HG02973 (cell line): ENCODE measurements around the gene TBX2.

Experiments
- ATAC-seq: cut with Tn5 transposase; IDR thresholded peaks from one replicate; pipeline ENCODE4 v1.9.1; 2021; ENCODE audit warnings: moderate library complexity; ENCODE audit not compliant: unreplicated experiment

The TBX2 gene

DNA sequence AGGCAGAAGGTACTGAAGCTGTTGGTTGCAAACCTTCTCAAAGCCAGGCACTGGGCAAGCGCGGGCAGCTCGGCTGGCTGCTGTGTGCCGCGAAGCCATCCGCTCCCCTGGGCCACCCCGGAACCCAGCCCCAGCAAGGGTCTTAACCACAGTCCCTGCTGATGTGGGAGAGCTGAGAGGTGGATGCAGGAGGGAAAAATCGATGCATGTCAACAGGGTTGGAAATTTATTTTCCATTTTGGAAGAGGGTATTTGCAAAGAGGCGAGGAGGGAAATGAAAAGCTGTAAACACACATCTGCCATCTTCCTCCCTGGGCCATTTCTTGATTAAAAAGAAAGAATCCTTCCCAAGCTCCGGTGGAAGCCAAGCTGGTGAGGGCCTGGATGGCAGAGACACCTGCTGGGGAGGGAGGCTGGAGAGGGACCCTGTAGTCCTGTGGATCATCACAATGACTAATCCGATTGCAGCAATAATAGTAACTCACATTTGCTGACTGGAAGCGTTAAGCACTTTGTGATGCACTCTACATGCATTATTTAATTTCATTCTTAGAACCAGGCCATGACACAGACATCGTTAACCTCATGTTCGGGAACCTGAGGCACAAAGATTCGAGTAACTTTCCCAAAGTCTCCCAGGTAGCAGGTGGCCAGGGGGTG, 13.9 kb upstream of the TBX2 start:
- ATAC-seq = no peak

DNA sequence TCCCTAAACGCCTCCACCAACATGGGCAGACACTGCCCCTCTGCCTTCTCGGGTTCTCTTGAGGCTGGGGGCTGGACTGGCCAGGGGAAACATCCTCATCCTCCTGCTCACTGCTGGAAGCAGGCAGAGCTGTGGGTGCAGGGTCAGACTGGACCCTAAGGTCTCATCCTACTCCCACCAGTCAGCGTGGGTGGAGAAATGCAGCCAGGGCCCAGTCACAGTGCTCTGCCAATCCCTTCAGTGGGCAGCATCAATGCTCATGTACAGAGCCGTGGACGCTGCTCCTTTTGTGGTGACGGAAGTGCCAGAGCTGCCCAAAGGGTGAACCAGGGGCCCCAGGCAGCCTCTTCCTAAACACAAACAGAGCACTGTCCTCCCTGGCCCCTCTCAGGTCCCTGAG, 13.4 kb upstream of the TBX2 start:
- no peak for ATAC-seq

DNA sequence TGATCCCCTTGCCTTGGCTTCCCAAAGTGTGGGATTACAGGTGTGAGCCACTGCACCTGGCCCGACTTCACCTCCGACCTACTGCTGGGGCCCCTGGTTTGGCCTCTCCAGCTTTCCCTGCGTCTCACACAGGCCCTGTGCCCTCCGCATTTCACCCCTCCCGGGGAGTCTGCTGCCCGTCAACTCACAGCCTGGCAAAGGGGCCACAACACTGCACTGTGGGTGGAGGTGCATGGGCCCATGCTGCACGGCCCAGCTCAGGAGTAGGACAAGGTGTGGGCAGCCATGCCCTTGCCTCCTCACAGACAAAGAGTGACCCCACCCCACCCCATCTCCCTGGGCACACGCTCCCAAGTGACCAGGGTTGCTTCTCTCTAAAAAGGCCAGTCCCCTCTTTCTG, 12.6 kb upstream of the TBX2 start:
- ATAC-seq = no peak

DNA sequence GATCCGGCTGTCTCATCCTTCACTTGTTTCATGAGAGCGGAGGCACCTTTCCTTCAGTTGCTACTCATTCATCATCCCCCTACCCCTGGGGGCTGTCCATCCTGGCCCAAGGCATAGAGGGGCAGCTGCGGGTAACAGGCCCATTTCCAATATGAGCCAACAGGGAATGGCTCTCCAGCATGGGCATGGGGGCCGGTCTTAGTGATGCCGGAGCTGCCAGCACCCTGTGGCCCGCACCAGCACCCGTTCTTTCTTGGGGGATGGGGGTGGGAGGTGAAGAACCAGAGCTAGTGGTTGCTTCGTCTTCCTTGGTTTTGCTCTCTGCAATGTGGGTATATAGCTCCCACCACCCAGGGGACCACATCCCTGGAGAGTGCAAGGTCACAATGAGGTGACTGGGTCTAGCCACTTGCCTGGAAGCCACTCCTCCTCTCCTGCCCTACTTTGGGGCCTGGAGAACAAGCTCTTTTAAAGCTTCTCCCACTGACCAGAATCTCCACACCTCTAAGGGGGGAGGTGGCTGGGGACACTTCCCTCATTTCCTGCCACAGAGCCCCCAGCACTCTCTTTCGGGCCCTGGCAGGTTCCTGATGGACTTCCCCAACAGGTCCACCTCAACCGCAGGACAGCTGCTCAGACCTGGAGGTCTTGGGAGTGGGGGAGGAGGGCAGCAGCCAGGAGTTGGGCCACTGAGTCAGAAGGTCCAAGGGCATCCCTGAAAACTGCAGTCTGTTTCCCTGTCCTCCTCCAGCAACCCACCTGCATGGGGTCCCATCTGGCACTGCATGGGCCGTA, 11.9 kb upstream of the TBX2 start:
- no peak for ATAC-seq

DNA sequence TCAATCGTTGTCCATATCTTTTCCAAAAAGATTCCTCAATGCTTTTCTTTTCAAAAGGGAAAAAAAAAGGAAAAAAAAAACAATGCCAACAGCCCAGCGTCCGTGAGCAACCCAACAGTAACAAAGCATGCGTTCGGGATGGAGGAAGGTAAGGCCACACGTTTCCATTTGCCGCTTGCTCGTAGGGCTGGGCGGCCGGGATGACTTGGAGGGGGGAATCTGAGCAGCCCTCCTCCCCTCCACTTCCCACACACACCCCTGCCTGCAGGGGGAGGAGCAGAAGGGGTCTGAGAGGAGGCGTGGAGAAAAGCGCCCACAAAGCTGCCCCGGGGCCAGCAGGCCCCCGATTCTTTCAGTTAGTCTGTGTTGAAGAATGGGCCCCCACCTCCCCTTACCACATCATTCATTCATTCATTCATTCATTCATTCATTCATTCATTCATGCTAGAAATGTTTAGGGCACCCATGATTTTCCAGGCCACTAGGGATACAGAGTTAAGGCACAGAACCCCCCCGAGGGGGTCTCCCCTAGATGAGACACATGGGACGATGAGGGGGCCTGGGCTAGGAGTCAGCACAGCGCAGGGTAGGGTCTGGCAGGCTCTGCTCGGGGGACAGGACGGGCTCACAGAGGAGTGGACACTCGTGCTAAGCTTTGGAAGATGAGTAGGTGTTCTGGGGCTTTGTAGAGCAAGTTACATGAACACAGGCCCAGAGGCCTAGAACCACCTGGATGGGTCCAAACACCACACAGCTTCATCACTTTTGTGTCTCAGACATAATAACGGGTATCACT, 10.9 kb upstream of the TBX2 start:
- ATAC-seq = no peak

DNA sequence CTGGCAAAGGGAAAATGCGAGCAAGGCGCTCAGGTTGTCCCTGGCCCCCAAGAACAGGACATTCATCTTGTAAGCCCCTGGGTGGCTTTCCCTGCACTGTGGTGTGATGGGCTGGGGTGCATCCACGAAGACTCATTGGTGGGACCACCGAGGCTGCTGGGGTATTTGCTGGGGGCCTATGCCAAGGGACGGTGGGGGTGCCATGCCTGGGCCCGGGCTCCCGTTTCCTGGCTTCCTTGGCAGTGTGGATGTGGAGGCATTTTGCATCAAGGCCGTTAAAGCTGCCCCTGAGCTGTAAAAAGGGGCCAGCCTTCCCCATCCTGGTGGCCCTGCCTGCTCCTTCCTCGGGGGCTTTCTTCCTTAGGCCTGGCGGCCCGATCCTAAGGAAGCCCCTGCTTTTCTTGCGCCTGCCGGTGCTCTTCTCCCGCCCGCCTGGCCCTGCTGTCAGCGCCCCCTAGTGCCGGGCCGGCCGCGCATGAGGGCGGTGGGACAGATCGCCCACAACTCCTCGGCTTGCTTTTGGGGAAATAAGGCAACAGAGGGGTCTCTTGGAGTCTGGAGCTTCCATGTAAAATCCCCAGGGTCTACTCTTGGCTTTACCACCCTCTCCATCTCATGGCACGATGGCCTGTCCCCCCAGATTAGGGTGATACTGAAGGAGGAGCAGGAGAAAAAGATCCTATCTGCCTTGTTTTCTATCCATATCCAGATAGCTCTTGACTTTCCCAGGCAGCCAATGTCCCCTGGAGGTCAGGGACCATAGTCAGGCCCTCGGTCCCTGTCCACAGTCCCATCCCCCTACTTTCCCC, 9.8 kb upstream of the TBX2 start:
- no peak for ATAC-seq

DNA sequence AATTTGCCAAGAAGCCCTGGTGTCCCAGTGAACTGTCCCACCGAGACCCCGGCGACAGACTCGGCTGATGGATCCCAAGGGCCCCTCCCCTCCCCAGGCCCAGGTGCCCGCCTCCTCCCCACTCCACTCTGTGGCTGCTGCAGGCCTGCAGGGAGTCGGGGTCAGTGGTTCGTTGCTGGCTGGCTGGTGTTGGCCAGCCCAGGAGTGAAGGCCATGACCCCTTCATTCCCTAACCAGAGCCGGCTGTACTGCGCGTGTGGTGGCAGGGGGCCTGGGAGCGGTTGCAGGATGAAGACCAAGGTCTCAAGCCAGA, 9.2 kb upstream of the TBX2 start:
- ATAC-seq = no peak

DNA sequence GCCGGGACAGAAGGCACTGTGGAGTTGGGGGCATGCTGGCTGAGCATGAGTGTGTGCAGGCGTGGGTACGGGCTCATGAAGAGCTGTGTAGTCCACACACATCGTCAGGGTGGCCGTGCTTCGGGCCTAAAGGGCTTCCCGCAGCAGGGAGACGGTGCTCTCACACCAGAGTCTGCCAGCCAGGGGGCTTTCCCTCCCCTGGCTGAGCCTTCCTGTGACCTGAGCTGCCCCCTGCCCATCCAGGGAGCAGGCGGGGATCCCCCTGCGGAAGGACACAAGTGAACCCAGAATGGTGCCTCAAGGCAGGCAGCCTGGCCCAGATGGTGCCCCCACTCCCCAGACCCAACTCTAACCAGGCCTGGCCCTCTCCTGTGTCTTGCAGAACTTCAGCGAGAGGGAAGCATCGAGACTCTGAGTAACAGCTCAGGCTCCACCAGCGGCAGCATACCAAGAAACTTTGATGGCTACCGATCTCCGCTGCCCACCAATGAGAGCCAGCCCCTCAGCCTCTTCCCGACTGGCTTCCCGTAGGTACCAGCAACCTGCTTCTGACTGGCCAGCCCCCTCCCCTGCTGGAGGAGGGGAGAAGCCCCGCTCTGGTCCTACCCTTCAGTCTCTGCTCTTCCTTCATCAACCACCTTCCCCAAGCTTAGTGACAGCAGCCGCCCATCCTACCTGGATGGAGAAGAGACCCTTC, 7.9 kb upstream of the TBX2 start:
- ATAC-seq = no peak

DNA sequence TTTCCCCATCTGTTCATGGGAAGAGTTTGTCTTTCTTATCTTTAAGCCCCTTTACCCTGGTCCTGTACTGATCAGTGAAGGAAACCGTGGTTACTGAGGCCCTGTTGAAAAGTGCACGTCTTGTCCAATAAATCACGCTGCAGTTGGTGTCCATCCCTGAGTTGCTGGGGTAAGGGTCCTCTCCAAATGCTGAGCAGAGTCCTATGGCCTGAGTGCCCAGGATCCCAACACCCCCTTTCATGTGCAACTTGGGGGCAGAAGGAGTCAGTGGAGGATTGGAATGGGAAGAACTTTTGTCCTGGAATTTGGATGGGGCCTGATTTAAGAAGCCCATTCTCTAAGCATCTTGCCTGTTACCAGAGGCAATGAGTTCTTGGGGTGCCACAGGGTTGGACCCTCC, 7.0 kb upstream of the TBX2 start:
- no peak for ATAC-seq

DNA sequence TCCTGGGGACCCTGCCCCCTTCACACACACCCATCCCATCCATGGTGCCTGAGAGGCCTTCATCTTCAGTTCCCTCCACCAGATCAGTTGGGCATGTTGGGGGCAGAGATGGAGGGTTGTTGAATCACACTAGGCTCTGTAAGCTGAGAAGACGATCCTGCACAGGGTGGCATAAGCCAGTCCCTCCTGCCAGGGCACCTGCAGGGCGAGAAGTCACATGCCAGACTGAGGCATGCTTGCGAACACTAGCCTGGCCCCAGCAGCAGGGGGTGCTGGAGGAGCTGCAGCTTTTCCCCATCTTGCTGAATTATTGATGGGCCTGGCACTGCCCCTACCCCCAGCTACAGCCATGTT, 6.1 kb upstream of the TBX2 start:
- ATAC-seq = no peak

DNA sequence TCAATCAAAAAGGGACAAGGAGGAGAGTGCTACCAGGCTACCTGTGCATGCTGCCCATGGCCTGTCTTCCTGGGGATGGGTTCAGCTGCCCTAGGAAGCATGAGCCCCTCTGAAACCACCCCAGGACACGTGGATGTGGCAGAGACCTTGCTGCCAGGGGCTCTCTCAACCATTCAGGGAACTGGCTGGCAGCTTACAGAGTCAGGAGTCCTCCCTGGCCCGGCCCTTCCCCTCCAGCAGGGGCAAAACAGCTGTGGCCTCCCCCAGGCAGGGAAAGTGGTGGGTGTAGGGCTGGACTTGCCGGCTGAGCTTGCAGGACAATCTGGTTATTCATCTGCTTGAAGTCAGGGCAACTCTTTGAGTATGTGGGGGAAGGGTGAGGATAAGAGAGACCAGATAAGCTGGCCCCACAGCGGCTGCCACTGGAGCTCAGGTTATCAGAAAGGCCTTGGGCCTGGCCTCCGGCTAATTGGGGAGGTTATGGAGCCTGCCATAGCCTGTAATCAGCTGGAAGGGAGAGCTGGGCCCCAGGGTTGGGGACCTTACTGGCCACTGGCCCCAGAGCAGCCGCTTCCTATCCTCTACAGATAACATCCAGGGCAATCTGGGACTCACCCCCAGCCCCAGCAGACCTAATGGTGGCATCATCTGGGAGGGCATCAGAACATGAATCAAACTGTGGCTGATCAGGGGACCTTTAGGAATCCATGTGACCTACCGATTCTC, 5.6 kb upstream of the TBX2 start:
- ATAC-seq = no peak

DNA sequence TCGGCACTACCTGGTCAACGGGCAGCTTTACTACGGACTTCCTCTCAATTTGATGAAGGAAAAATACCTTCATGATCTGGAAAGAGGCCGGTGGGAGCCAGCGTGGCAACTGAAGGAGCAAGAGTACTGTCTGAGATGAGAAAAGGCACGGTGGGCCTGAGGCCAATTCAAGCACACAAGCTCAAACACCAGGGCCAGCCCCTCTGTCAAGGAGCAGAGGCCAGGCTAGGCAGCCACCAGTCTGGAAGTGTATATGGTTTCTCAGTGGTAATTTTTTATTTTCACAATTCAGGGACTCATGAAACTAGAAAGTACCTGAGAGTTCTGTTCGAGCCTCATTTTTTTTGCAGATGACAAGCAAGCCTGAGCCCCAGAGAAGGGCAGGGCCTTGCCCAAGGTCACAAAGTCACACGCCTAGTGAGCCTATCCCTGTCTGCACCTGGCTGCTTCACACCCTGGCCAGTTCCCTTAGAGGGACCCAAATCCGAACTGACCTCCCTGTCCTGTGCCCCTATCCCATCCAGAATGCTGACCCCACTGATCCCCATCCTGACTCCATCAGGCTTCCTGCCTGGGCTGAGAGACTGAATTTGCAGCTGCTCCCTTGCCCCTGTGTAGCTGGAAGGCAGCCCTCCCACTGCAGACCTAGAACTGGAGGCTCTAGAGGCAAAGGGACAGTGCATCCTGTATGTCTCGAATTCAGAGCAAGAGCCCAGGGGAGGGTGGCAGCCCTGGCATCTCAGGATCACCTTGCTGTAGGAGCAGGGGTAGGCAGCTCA, 4.8 kb upstream of the TBX2 start:
- ATAC-seq = no peak

DNA sequence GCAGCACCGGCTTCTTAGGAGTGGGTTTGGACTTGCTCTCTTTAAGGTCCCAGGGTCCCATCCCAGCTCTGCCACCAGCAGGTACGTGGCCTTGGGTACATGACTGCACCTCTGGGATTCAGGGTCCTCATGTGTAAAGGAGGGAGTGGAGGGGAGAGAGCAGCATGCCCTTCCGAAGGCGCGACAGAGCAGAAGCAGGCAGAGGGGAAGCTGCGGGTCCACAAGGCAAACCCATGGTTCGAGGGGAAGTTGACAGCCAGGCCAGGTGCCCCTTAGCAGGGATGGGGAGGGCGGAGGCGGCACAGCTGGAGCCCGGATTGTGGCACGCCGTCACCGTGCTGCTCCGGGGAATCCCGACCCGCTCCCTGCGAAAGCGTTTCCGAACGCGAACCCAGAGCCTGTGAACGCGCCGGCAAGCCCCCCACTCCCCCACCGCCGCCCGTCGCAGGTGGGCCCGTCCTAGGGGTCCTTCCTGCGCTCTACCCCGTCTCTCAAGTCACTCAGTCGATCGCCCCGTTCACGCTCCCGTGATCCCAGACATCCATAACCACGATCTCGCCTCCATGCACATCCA, 4.1 kb upstream of the TBX2 start:
- no peak for ATAC-seq

DNA sequence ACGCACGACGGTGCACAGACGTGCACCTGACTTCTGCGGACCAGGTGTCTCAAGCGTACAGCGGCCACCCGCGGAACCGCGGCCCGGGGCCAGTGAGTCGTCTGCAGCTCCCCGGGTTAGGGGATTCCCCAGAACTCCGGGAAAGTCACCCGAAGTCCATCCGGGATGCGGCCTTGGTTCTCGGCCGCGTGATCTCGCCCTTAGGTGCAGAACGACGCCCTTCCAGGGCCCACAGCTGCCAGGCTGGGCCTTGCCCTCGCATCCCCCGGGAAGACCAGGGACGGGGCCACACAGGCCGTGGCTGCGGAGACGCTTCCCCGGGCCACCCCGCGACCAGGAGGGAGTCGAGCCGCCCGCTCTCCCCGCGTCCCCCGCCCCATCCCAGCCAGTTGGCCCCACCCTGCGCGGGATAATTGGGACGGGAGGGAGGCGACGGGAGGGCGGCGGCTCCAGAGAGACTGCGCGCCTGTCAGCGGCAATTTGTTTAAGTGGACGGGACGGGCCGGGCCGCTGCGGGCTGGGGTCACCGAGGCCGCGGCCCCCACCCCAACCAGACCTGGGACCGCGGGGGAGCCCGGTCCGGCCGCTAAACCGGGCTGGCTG, 3.6 kb upstream of the TBX2 start:
- no peak for ATAC-seq

DNA sequence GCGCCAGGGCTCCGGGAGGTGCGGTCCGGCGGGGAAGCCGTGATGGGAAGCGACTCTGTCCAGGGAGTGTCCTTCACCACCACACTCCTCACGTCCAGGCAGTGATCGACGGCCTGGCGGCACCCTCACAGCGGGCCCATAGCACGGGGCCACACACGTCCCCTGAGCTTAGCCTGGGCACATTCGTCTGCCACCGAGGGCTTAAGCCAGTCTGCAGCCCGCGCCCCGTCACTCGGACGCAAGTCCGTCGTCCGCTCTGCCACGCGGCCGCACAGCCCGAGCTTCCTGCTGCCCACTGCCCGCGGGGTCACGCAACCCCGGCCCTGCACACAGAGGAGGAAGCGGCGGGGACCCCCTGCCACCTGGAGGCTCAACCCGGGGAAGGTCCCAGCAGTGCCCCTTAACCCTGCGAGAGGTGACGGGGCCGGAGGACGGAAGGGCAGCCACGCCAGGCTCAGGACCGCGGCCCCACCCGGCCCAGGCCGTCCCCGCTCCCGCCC, 3.0 kb upstream of the TBX2 start:
- no peak for ATAC-seq

DNA sequence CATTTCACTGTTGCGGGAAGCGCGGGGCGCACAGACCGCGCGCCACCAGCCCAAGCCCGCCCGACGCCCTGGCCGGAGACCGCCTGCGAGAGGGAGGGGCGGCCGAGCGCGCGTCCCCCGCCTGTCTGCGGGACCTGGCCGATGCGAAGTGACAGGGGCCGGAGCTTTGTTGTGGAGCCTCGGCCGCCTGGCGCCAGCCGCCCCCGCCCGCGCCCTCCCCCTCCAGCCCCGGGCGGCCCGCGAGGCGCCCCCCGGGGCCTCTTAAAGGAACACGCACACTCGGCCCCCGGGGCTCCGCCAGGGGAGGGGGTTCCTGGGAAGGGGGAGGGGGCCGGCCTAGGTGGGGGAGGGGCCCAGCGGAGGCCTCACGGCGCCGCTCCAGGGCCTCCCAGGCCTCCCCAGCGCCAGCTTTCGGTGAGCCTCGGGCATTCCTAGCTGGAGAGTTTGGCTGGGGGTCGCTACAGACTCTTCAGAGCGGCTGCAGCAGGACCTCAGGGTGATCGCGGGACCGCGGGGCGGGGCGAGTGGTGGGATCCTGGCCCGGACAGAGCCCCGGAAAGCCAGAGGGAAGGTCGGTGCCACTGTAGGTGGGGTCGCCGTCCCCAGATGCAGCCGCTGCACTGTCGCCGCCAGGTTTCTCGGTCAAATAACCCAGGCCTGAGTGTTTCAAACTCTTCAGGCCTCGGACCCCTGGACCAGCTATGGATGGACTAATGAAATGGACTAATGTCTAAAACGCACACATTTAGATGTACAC, 2.4 kb upstream of the TBX2 start:
- no peak for ATAC-seq

DNA sequence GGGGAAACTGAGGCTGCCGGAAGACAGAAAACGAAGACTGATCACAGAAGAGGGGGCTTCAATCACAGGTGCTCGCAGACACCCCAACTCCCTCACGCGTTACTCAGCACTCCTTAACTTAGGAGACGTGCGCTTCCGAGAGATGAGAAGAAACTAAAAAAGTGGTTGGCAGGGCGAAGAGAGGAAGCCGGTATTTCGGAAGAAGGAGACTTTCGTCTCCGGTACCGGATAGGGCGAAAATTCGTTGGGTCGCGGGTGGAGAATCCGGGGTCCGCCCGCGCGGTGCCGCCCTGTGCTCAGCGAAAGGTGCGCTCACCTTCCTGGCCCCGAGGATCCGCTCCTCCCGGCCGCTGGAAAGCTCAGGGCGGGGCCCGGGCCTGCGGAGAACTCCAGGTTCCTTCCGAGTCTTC, 917 bp upstream of the TBX2 start:
- no peak for ATAC-seq
